Stromal cell of bone marrow (primary cell): Measurements from ENCODE around the gene ZNF260.

ENCODE experiments used
- DNase-seq: peaks from one replicate; pipeline ENCODE4 v3.0.0-alpha.2; 2012; ENCODE audit warnings: low read depth

ZNF260 gene

DNA sequence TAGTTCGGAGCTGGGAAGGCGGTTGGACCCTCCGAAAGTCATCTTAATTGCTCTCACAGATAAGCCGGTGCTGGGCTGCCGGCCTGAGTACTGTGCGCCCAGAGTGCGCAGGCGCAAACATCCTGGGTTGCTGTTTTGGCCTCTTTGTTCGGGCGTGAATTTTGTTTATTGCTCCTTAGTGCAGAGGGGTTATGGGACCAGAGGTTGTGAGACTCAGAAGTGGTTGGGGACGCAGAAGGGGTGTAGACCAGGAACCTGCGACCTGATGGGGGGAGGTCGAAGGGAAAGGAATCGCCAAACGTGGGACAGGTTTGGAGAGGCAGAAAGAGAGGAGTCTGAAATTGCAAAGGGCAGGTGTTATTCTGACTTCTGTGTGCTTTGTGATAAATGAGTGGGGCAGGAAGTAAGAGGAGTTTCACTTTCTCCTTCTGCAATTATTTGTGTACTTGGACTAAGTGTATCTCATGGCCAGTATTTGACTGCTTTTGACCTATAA is 38.1 kb downstream of the ZNF260 start:
- DNase-seq: peak; percentile 89

DNA sequence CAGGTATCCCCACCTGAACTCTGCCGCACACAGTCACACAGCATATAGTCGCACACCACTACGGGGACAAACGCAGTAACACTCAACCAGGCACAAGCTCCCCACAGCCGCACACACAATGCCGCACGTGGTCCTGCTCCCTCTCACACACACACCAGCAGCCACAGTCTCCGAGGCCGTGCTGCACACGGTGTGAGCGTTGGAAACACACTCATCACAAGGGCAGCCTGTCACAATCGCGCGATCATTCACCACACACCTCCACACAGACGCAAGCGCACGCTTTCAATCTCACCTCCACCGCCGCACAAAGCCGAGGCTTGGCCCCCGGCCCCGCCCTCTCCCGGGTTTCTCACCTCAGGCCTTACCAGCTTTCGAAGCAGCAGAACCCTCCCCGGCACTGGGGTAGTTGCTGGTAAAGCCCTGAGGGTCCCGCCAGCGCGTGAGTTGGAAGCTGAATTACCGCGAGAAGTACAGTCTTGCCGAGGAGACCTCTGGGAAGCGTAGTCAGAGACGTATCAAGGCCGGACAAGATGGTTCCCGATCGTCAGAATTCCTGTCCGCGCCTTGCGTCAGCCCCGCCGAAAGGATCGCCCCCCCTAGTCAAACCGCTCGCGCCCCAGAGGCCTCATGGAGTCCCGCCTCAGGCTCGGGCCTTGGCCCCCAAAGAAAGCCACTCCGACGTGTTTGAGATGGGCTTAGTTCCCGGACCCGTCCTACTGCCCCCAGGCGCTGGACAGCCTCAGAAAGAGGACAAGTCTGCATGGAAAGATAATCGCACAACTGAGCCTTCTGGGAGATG is 38.8 kb downstream of the ZNF260 start, which contains the start of gene ZNF566:
TSS of gene ZNF566 (minus strand) at position 444 of the 802 bp plus-strand sequence. CDS start 13,004 bp downstream, outside the sequence.
- DNase-seq: peak; percentile 91

DNA sequence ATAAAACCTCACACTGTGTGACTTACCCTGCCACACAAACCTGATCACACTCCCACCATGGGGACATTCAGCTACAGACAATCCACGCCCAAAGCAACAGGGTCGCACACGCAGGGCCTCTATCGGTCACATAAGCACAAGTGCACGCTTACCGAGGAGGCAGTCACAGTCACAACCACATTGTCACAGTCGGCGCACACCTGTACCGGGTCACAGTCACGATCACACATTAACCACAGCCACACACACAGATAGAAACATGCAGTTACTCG is 39.3 kb downstream of the ZNF260 start:
- no peak for DNase-seq

DNA sequence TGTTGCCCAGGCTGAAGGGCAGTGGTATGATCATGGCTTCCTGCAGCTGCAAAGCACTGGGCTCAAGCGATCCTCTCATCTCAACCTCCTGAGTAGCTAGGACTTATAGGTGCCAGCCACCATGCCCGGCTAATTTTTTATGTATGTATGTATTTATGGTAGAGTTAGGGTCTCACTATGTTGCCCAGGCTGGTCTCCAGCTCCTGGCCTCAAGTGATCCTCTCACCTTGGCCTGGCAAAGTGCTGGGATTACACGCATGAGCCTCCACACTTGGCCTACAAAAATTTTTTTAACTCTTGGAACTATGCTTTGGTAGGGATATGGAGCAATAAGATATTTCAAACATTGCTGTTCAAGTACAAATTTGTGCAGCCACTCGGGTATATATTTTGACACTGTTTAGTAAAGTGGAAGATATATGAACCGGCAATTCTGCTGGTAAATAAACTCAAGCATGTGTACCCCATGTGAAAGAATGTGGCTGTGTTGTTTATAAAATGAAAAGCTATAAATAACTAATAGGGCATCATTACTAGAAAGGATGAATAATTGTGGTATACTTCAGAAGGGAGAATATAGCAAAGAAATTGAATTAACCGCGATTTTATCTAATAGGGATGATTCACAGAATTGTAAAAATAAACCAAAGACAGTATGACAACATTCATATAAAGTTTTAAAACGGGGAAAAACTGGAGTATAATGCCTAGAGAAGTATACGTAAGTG is 39.8 kb downstream of the ZNF260 start:
- no peak for DNase-seq

DNA sequence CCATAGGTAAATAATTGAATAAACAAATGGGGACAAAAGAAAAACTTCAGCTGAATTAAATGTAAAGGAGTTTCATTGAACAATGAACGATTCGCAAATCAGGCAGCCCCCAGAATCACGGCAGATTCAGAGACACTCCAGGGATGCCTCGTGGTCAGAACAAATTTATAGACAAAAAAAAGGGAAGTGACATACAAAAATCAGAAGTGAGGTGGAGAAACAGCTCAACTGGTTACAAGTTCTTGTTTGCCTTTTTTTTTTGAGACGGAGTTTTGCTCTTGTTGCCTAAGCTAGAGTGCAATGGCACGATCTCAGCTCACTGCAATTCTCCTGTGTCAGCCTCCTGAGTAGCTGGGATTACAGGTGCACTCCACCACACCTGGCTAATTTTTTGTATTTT is 44.4 kb downstream of the ZNF260 start:
- DNase-seq: no peak

DNA sequence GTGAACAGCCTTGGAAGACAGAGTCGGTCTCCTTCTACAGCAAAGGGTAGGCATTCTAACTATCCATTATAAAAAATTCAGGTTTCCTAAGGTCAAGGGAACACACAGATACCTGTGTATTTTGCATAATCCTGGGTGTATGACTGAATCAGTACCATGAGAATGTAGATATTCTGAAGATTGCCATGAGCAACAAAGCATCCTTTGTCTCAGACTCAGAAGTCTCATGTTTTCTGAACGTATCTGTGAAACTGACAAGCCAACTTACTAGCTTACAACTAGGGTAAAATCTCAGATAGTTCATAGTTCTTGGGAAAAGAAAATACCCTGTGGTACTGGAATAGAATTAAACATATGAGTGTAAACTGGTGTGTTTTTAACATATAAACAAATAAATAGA is 45.2 kb downstream of the ZNF260 start:
- DNase-seq: no peak
